ENCODE measurements around the gene SLC17A9.

DNA sequence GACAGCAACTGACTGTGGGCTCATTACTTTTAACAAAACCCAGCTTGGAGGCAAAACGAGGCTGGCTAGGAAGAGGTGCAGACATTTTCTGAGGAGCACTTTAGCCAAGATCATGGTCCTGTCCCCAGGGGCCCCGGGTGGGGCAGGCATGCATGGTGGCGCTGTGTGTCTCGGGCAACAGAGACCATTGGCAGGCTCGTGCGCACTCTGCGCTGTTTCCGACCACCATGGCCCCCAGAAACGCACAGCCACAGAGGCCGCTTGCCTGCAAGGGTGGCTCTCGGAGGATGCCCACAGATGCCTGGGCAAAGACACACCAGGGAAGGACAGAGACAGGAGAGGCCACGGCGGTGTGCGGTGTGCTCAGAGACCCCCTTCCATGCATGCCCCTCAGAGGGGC lies 47.5 kb downstream of the SLC17A9 start:
- TF ChIP-seq RAD21 (IDR thresholded peaks at IDR 0.05; ENCODE audit: insufficient read depth, low read depth, low read length) = no peak
- TF ChIP-seq JUND (IDR thresholded peaks at IDR 0.05; ENCODE audit: low read depth, low read length) = no peak
- TF ChIP-seq CREM (IDR thresholded peaks at IDR 0.05; ENCODE audit: low read depth) = no peak
- no peak for TF ChIP-seq POLR2A (IDR thresholded peaks at IDR 0.05; ENCODE audit: low read depth, low read length)
- TF ChIP-seq, protein P1, sequence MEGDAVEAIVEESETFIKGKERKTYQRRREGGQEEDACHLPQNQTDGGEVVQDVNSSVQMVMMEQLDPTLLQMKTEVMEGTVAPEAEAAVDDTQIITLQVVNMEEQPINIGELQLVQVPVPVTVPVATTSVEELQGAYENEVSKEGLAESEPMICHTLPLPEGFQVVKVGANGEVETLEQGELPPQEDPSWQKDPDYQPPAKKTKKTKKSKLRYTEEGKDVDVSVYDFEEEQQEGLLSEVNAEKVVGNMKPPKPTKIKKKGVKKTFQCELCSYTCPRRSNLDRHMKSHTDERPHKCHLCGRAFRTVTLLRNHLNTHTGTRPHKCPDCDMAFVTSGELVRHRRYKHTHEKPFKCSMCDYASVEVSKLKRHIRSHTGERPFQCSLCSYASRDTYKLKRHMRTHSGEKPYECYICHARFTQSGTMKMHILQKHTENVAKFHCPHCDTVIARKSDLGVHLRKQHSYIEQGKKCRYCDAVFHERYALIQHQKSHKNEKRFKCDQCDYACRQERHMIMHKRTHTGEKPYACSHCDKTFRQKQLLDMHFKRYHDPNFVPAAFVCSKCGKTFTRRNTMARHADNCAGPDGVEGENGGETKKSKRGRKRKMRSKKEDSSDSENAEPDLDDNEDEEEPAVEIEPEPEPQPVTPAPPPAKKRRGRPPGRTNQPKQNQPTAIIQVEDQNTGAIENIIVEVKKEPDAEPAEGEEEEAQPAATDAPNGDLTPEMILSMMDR (IDR thresholded peaks at IDR 0.05 in 2 of 3, conservative IDR thresholded peaks at IDR 0.05 in 1 of 3; ENCODE audit: control insufficient read depth in 2 of 3, extremely low read depth in 1 of 3, insufficient read depth in 1 of 3, low read depth in 3 of 3, low read length in 3 of 3) = no peak
- TF ChIP-seq, protein P2, sequence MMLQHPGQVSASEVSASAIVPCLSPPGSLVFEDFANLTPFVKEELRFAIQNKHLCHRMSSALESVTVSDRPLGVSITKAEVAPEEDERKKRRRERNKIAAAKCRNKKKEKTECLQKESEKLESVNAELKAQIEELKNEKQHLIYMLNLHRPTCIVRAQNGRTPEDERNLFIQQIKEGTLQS (IDR thresholded peaks at IDR 0.05; ENCODE audit: borderline replicate concordance, extremely low read depth, low read depth, low read length) = no peak
- no peak for TF ChIP-seq TCF7 (IDR thresholded peaks at IDR 0.05; ENCODE audit: borderline replicate concordance)
- no peak for TF ChIP-seq SPI1 (IDR thresholded peaks at IDR 0.05; ENCODE audit: borderline replicate concordance, insufficient read depth, low read depth, low read length)
- no peak for TF ChIP-seq YY1 (IDR thresholded peaks at IDR 0.05; ENCODE audit: low read depth, low read length)
- TF ChIP-seq HCFC1 (IDR thresholded peaks at IDR 0.05; ENCODE audit: low read length) = no peak
- TF ChIP-seq, protein P3, sequence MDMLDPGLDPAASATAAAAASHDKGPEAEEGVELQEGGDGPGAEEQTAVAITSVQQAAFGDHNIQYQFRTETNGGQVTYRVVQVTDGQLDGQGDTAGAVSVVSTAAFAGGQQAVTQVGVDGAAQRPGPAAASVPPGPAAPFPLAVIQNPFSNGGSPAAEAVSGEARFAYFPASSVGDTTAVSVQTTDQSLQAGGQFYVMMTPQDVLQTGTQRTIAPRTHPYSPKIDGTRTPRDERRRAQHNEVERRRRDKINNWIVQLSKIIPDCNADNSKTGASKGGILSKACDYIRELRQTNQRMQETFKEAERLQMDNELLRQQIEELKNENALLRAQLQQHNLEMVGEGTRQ (IDR thresholded peaks at IDR 0.05; ENCODE audit: borderline replicate concordance, low read depth, low read length) = no peak
- no peak for TF ChIP-seq NBN (IDR thresholded peaks at IDR 0.05)
- no peak for TF ChIP-seq SIN3A (IDR thresholded peaks at IDR 0.05; ENCODE audit: low read depth, low read length)
- TF ChIP-seq RCOR1 (conservative IDR thresholded peaks at IDR 0.05; ENCODE audit: low read depth, low read length) = no peak
